ENCODE data around the gene ZFAND3.

Gene ZFAND3

DNA sequence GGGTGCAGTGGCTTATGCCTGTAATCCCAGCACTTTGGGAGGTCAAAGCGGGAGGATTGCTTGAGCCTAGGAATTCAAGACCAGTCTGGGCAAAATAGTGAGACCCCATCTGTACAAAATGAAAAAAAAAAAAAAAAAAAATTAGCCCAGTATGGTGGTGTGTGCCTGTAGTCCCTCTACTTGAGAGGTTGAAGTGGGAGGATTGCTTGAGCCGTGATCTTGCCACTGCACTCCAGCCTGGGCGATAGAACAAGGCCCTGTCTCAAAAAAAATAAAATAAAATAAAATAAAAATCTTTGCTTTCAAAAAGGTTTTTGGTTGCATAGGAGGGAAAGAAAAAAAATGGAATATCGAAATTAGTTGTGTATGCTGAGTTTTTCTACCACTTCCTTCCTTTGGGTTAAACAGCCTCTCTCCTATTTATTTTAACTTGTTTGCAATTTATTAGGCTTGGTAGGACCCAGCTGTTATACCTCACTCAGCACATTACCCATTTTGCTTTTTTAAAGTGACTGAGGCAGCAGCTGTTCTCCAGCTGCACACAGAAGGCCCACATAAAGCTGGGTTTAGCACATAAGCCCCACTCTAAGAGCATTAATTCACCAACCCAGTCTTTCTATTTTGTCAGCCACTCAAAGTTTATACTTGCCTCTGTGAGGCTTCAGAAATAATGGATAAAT is 152.3 kb downstream of the ZFAND3 start:
- Histone ChIP-seq H3K9me3 (ENCODE audit: control insufficient read depth, low read depth, low read length) (no peaks in the 10 kb centered on the region), H3K27ac (ENCODE audit: low read length) (no peak overlapping the region), H3K27me3 (ENCODE audit: control insufficient read depth, insufficient read depth, low read length) (no peaks in the 10 kb centered on the region), H3K36me3 (ENCODE audit: control insufficient read depth, low read depth, low read length) (no peaks in the 10 kb centered on the region), H3K4me1 (ENCODE audit: control insufficient read depth, low read depth, low read length) (no peaks in the 10 kb centered on the region), H3K9ac (ENCODE audit: low read length) (no peak overlapping the region), H3K4me3 (ENCODE audit: low read length) (no peak overlapping the region)

GRCh38 chr6:37972994-37973757 is 153.6 kb downstream of the ZFAND3 start:
- H3K4me3 ChIP-seq (ENCODE audit: low read length) = no peak overlapping the region
- no peaks in the 10 kb centered on the region for H3K9me3 ChIP-seq (ENCODE audit: control insufficient read depth, low read depth, low read length)
- H3K36me3 ChIP-seq (ENCODE audit: control insufficient read depth, low read depth, low read length) = no peaks in the 10 kb centered on the region
- no peak overlapping the region for H3K9ac ChIP-seq (ENCODE audit: low read length)
- no peaks in the 10 kb centered on the region for H3K4me1 ChIP-seq (ENCODE audit: control insufficient read depth, low read depth, low read length)
- no peak overlapping the region for H3K27ac ChIP-seq (ENCODE audit: low read length)
- no peaks in the 10 kb centered on the region for H3K27me3 ChIP-seq (ENCODE audit: control insufficient read depth, insufficient read depth, low read length)

- no peak overlapping the region for H3K9ac ChIP-seq (ENCODE audit: low read length)
- H3K9me3 ChIP-seq (ENCODE audit: control insufficient read depth, low read depth, low read length) = no peaks in the 10 kb centered on the region
- H3K27ac ChIP-seq (ENCODE audit: low read length) = no peak overlapping the region
- H3K4me1 ChIP-seq (ENCODE audit: control insufficient read depth, low read depth, low read length) = no peaks in the 10 kb centered on the region
- no peak overlapping the region for H3K4me3 ChIP-seq (ENCODE audit: low read length)
- no peaks in the 10 kb centered on the region for H3K36me3 ChIP-seq (ENCODE audit: control insufficient read depth, low read depth, low read length)
- no peaks in the 10 kb centered on the region for H3K27me3 ChIP-seq (ENCODE audit: control insufficient read depth, insufficient read depth, low read length)
Measured at GRCh38 chr6:37974381-37974780, 154.9 kb downstream of the ZFAND3 start.

DNA sequence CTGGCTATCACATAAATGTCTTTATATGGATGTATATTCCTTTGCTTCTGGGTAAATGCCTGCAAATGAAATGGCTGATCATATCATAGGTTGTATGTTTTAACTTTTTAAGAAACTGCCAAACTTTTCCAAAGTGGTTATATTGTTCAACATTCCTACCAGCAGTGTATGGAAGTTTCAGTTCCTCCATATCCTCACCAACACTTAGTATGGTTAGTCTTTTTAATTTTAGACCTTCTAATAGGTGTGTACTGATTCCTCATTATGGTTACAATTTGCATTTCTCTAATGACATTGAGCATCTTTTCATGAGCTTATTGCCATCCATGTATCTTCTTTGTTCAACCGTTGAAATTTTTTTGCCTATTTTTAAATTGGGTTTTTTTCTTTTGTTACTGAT is 155.4 kb downstream of the ZFAND3 start:
- H3K4me3 ChIP-seq (ENCODE audit: low read length) = no peak overlapping the region
- H3K36me3 ChIP-seq (ENCODE audit: control insufficient read depth, low read depth, low read length) = no peaks in the 10 kb centered on the region
- no peaks in the 10 kb centered on the region for H3K9me3 ChIP-seq (ENCODE audit: control insufficient read depth, low read depth, low read length)

DNA sequence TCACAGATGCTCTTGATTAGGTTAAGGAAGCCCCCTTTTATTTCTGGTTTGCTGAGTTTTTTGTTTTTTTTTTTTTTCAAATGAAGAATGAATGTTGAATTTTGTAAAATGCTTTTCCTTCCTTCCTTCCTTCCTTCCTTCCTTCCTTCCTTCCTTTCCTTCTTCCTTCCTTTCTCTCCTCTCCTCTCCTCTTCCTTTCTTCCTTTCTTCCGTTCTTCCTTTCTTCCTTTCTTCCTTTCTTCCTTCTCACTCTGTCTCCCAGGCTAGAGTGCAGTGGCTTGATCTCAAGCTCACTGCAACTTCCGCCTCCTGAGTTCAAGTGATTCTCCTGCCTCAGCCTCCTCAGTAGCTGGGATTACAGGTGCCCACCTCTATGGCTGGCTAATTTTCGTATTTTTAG is 158.2 kb downstream of the ZFAND3 start:
- no peaks in the 10 kb centered on the region for H3K4me1 ChIP-seq (ENCODE audit: control insufficient read depth, low read depth, low read length)
- no peak overlapping the region for H3K27ac ChIP-seq (ENCODE audit: low read length)
- no peak overlapping the region for H3K4me3 ChIP-seq (ENCODE audit: low read length)
- H3K27me3 ChIP-seq (ENCODE audit: control insufficient read depth, insufficient read depth, low read length) = no peaks in the 10 kb centered on the region
- no peaks in the 10 kb centered on the region for H3K36me3 ChIP-seq (ENCODE audit: control insufficient read depth, low read depth, low read length)
- no peaks in the 10 kb centered on the region for H3K9me3 ChIP-seq (ENCODE audit: control insufficient read depth, low read depth, low read length)
- H3K9ac ChIP-seq (ENCODE audit: low read length) = no peak overlapping the region

More for the DNA sequence above, 155.4 kb downstream of the ZFAND3 start:
- H3K9ac ChIP-seq (ENCODE audit: low read length) = no peak overlapping the region
- H3K27me3 ChIP-seq (ENCODE audit: control insufficient read depth, insufficient read depth, low read length) = no peaks in the 10 kb centered on the region
- H3K27ac ChIP-seq (ENCODE audit: low read length) = no peak overlapping the region
- no peaks in the 10 kb centered on the region for H3K4me1 ChIP-seq (ENCODE audit: control insufficient read depth, low read depth, low read length)

DNA sequence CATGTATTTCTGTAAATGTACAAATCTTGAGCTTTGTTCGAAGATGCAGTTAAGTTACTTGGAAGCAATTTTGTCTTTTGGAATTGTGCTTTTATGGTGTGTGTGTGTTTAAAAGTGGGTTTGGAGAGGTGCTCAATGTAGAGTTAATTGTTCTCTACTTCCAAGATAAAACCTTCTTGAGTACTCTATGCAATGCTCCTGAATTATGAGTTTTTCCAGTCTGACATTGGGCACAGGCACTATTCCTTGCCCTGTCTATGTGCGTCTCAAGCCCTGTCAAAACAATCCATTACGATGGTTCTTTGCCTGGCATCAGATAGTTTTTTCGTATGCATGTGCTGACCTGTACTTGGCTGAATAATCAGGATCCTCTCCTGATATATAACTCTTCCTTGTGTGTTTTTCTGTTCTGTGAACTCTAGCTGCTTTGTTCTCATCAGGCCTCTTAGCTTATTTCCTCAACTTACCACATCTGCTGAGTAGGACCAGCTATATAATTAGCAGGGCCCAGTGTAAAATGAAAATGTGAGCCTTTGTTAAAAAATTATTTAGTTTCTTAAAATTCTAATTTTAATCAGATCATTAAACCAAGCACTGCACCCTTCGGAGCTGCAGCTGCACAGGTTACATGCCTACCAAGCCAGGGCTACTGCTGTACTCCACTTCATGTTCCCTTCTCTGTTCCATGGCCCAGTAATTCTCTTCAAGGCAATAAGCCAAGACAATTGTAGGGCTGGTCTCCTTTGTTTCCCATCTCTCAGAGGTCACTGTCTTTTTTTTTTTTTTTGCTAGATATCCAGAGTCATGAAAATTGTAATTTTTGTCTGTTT is 160.1 kb downstream of the ZFAND3 start:
- H3K4me1 ChIP-seq (ENCODE audit: control insufficient read depth, low read depth, low read length) = no peaks in the 10 kb centered on the region
- H3K27ac ChIP-seq (ENCODE audit: low read length) = no peak overlapping the region
- no peaks in the 10 kb centered on the region for H3K9me3 ChIP-seq (ENCODE audit: control insufficient read depth, low read depth, low read length)
- H3K27me3 ChIP-seq (ENCODE audit: control insufficient read depth, insufficient read depth, low read length) = no peaks in the 10 kb centered on the region
- H3K4me3 ChIP-seq (ENCODE audit: low read length) = no peak overlapping the region
- H3K9ac ChIP-seq (ENCODE audit: low read length) = no peak overlapping the region
- H3K36me3 ChIP-seq (ENCODE audit: control insufficient read depth, low read depth, low read length) = no peaks in the 10 kb centered on the region

GRCh38 chr6:37980222-37980595 is 160.7 kb downstream of the ZFAND3 start:
- no peaks in the 10 kb centered on the region for H3K27me3 ChIP-seq (ENCODE audit: control insufficient read depth, insufficient read depth, low read length)
- H3K27ac ChIP-seq (ENCODE audit: low read length) = no peak overlapping the region
- no peaks in the 10 kb centered on the region for H3K36me3 ChIP-seq (ENCODE audit: control insufficient read depth, low read depth, low read length)
- no peak overlapping the region for H3K4me3 ChIP-seq (ENCODE audit: low read length)
- no peaks in the 10 kb centered on the region for H3K4me1 ChIP-seq (ENCODE audit: control insufficient read depth, low read depth, low read length)
- H3K9ac ChIP-seq (ENCODE audit: low read length) = no peak overlapping the region
- H3K9me3 ChIP-seq (ENCODE audit: control insufficient read depth, low read depth, low read length) = no peaks in the 10 kb centered on the region

DNA sequence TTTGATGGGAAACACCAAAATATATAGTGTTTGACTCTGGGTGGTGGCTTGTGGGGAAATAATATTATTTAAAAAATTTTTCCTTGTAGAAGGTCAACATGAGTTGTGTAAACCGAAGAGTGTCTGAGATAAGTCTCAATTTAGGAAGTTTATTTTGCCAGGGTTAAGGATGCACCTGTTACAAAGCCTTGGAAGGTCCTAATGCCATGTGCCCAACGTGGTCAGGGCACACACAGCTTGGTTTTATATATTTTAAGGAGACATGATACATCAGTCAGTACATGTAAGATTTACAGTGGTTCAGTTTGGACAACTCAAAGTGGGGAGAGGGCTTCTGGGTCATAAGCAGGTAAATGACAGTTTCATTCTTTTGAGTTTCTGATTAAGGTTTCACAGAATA is 162.1 kb downstream of the ZFAND3 start:
- no peak overlapping the region for H3K27ac ChIP-seq (ENCODE audit: low read length)
- H3K27me3 ChIP-seq (ENCODE audit: control insufficient read depth, insufficient read depth, low read length) = no peaks in the 10 kb centered on the region
- no peak overlapping the region for H3K4me3 ChIP-seq (ENCODE audit: low read length)
- H3K4me1 ChIP-seq (ENCODE audit: control insufficient read depth, low read depth, low read length) = no peaks in the 10 kb centered on the region
- H3K9me3 ChIP-seq (ENCODE audit: control insufficient read depth, low read depth, low read length) = no peaks in the 10 kb centered on the region
- H3K9ac ChIP-seq (ENCODE audit: low read length) = no peak overlapping the region
- no peaks in the 10 kb centered on the region for H3K36me3 ChIP-seq (ENCODE audit: control insufficient read depth, low read depth, low read length)

- Histone ChIP-seq H3K4me3 (ENCODE audit: low read length) (no peak overlapping the region), H3K36me3 (ENCODE audit: control insufficient read depth, low read depth, low read length) (no peaks in the 10 kb centered on the region), H3K27ac (ENCODE audit: low read length) (no peak overlapping the region), H3K9me3 (ENCODE audit: control insufficient read depth, low read depth, low read length) (no peaks in the 10 kb centered on the region), H3K4me1 (ENCODE audit: control insufficient read depth, low read depth, low read length) (no peaks in the 10 kb centered on the region), H3K9ac (ENCODE audit: low read length) (no peak overlapping the region), H3K27me3 (ENCODE audit: control insufficient read depth, insufficient read depth, low read length) (no peaks in the 10 kb centered on the region)
Measured at GRCh38 chr6:37982317-37982716, 162.8 kb downstream of the ZFAND3 start.

- Histone ChIP-seq H3K36me3 (ENCODE audit: control insufficient read depth, low read depth, low read length) (no peaks in the 10 kb centered on the region), H3K9me3 (ENCODE audit: control insufficient read depth, low read depth, low read length) (no peaks in the 10 kb centered on the region), H3K4me3 (ENCODE audit: low read length) (no peak overlapping the region), H3K27me3 (ENCODE audit: control insufficient read depth, insufficient read depth, low read length) (no peaks in the 10 kb centered on the region), H3K9ac (ENCODE audit: low read length) (no peak overlapping the region), H3K4me1 (ENCODE audit: control insufficient read depth, low read depth, low read length) (no peaks in the 10 kb centered on the region), H3K27ac (ENCODE audit: low read length) (no peak overlapping the region)
Measured at GRCh38 chr6:37983720-37984501, 164.4 kb downstream of the ZFAND3 start.

- Histone ChIP-seq H3K27ac (ENCODE audit: low read length) (no peak overlapping the region), H3K4me1 (ENCODE audit: control insufficient read depth, low read depth, low read length) (no peaks in the 10 kb centered on the region), H3K36me3 (ENCODE audit: control insufficient read depth, low read depth, low read length) (no peaks in the 10 kb centered on the region), H3K4me3 (ENCODE audit: low read length) (no peak overlapping the region), H3K9ac (ENCODE audit: low read length) (no peak overlapping the region), H3K9me3 (ENCODE audit: control insufficient read depth, low read depth, low read length) (no peaks in the 10 kb centered on the region), H3K27me3 (ENCODE audit: control insufficient read depth, insufficient read depth, low read length) (no peaks in the 10 kb centered on the region)
Measured at GRCh38 chr6:37984578-37984977, 165.1 kb downstream of the ZFAND3 start.

Measured in iPS-18a (cell line).